KMS-11 (cell line): ENCODE results near the gene DGAT2.

Experiments used
- H2AFZ ChIP-seq: fragments of 200-600 bp; sonication (generic); 2 replicates; pipeline ENCODE4 v1.6.1; 2016; ENCODE audit warnings: antibody characterized with exemption, mixed run types, low read depth
- H3K27ac ChIP-seq: fragments of 200-600 bp; sonication (generic); 2 replicates; pipeline ENCODE4 v1.6.1; 2016; ENCODE audit warnings: mild to moderate bottlenecking, mixed run types
- H3K27me3 ChIP-seq: fragments of 200-600 bp; sonication (generic); 2 replicates; pipeline ENCODE4 v1.6.1; 2017; ENCODE audit warnings: mild to moderate bottlenecking, low read depth, mixed run types, moderate library complexity; ENCODE audit not compliant: insufficient read depth
- H3K36me3 ChIP-seq: fragments of 200-600 bp; sonication (generic); 2 replicates; pipeline ENCODE4 v1.6.1; 2017; ENCODE audit warnings: mild to moderate bottlenecking, mixed run types; ENCODE audit not compliant: insufficient read depth
- H3K4me1 ChIP-seq: fragments of 200-600 bp; sonication (generic); 2 replicates; pipeline ENCODE4 v1.6.1; 2016; ENCODE audit warnings: mild to moderate bottlenecking, low read depth, mixed run types; ENCODE audit not compliant: poor library complexity, severe bottlenecking
- H3K4me2 ChIP-seq: fragments of 200-600 bp; sonication (generic); 2 replicates; pipeline ENCODE4 v1.7.0; 2016; ENCODE audit warnings: mild to moderate bottlenecking, mixed run types
- H3K4me3 ChIP-seq: fragments of 200-600 bp; sonication (generic); IDR thresholded peaks from 2 replicates; pipeline ENCODE4 v1.6.1; 2017; ENCODE audit warnings: low read depth, low read length, mixed read lengths; ENCODE audit not compliant: insufficient read depth
- H3K79me2 ChIP-seq: fragments of 200-600 bp; sonication (generic); 2 replicates; pipeline ENCODE4 v1.6.1; 2016; ENCODE audit warnings: low read depth, mixed run types; ENCODE audit not compliant: insufficient read depth
- H3K9ac ChIP-seq: fragments of 200-600 bp; sonication (generic); 2 replicates; pipeline ENCODE4 v1.6.1; 2016; ENCODE audit warnings: mild to moderate bottlenecking, mixed run types
- H4K20me1 ChIP-seq: fragments of 200-600 bp; sonication (generic); 2 replicates; pipeline ENCODE4 v1.6.1; 2016; ENCODE audit warnings: mild to moderate bottlenecking, mixed run types; ENCODE audit not compliant: insufficient read depth
- CTCF ChIP-seq: fragments of 200-600 bp; sonication (generic); conservative IDR thresholded peaks from 2 replicates; pipeline ENCODE4 v1.6.1; 2017; ENCODE audit warnings: low read depth, mild to moderate bottlenecking, antibody characterized with exemption, low read length, moderate library complexity, mixed read lengths

Gene DGAT2

DNA sequence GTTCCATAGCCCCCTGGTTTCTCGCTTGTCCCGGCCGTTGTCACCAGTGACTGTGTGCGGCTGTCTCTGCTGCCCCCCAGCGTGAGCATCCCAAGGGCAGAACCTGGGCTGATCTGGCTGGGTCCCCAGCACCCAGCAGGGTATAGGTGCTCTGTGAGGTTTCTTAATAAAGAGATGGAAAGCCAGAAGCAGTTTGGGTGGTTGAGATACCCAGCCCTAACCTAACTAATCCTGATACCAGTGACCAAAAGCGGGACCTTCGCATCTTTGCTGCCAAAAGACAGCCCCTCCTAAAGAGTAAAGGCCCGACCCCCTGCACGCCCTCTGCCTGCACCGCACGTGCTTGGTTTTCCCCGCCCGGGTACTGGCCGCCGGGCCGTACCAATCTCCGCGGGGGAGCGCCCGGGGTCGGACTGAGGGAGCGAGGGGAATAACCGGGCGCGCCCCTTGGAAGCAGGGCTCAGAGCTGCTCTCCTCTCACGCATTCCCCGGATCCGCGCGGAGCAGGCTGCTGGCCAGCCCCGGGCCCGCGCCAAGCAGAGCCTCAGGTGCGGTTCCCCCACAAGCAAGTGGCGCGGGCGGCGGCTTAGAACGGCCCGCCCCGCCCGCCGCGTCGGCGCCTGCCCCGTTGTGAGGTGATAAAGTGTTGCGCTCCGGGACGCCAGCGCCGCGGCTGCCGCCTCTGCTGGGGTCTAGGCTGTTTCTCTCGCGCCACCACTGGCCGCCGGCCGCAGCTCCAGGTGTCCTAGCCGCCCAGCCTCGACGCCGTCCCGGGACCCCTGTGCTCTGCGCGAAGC, at the start of gene DGAT2:
DGAT2 (plus strand) TSS at position 667 of the 797 bp plus-strand sequence. CDS start 214 bp downstream, outside the sequence.
- peak; percentile 69 for TF ChIP-seq CTCF
- H3K9ac ChIP-seq = peak within 1 kb of the TSS; percentile 99
- no peak within 1 kb of the TSS for H3K4me3 ChIP-seq
- H3K4me1 ChIP-seq = peaks cover 34% of the 10 kb centered on the region
- H3K36me3 ChIP-seq = no peaks in the 10 kb centered on the region
- peaks cover 31% of the 10 kb centered on the region for H3K79me2 ChIP-seq
- H4K20me1 ChIP-seq = no peaks in the 10 kb centered on the region
- peak within 1 kb of the TSS; percentile 91 for H3K27ac ChIP-seq
- H2AFZ ChIP-seq = peak within 1 kb of the TSS; percentile 92
- peak within 1 kb of the TSS; percentile 47 for H3K4me2 ChIP-seq
- H3K27me3 ChIP-seq = no peaks in the 10 kb centered on the region

- Histone ChIP-seq H2AFZ (peak overlapping the region; percentile 7; the same call in 1 of the 2 replicates), H3K9ac (no peak overlapping the region), H3K79me2 (no peaks in the 10 kb centered on the region), H3K4me1 (peaks cover 14% of the 10 kb centered on the region), H3K27me3 (no peaks in the 10 kb centered on the region), H3K27ac (no peak overlapping the region), H3K36me3 (no peaks in the 10 kb centered on the region), H4K20me1 (no peaks in the 10 kb centered on the region), H3K4me3 (no peak overlapping the region), H3K4me2 (no peak overlapping the region)
- TF ChIP-seq CTCF = no peak
Measured at GRCh38 chr11:75719340-75720239, 49.0 kb upstream of the DGAT2 start.

- Histone ChIP-seq H3K36me3 (no peaks in the 10 kb centered on the region), H3K4me1 (peaks cover 14% of the 10 kb centered on the region), H3K79me2 (no peaks in the 10 kb centered on the region), H3K4me2 (no peak overlapping the region), H4K20me1 (no peaks in the 10 kb centered on the region), H2AFZ (no peak overlapping the region), H3K4me3 (no peak overlapping the region), H3K27me3 (no peaks in the 10 kb centered on the region), H3K27ac (no peak overlapping the region), H3K9ac (no peak overlapping the region)
- TF ChIP-seq CTCF = no peak
Measured at GRCh38 chr11:75720639-75721038, 47.9 kb upstream of the DGAT2 start.

DNA sequence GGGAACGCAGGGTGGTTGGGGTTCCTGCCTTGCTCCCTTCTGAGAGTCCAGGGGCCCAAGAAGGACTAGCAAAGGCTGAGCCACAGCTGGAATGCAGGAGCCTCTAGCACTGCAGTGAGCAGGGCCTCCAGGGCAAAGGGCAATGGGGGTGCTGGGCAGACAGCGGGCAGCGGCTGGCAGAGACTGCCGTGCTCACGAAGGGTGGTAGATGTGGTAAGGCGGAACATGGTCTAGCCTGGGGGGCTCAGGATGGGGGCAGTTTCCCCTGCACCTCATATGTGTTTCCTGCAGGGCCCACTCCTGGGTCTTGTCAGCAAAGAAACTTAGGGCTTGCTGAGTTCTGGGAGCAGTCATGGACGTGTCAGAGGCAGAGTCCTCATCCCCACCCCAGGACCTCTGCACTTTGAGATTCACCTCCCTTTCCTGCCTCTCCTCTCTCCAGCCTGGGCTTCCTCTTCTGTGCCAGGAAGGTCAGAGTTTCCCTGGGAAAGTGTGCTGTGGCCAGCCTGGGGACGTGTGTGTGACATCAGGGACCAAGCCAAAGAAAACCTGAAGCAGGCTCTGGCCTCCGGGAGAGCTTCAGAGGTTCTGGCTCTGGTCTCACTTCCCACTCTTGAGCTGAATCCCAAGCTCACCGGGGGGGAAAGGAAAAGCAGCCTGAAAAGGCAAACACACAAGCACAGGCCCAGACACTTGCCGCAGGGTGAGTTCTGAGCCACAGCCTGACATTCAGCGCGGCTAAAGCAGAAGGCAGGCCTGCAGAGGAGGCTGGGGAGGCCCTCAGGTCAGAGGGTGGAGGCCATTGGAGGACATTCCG, 46.5 kb upstream of the DGAT2 start:
- no peak overlapping the region for H3K27ac ChIP-seq
- H2AFZ ChIP-seq = peak overlapping the region; percentile 48; the same call in 1 of the 2 replicates
- H3K79me2 ChIP-seq = no peaks in the 10 kb centered on the region
- H3K4me2 ChIP-seq = no peak overlapping the region
- H3K9ac ChIP-seq = no peak overlapping the region
- H3K27me3 ChIP-seq = no peaks in the 10 kb centered on the region
- H4K20me1 ChIP-seq = no peaks in the 10 kb centered on the region
- TF ChIP-seq CTCF = no peak
- peaks cover 14% of the 10 kb centered on the region for H3K4me1 ChIP-seq
- H3K4me3 ChIP-seq = no peak overlapping the region
- no peaks in the 10 kb centered on the region for H3K36me3 ChIP-seq
